Measurements from ENCODE around the gene KIF6.

Gene KIF6

DNA sequence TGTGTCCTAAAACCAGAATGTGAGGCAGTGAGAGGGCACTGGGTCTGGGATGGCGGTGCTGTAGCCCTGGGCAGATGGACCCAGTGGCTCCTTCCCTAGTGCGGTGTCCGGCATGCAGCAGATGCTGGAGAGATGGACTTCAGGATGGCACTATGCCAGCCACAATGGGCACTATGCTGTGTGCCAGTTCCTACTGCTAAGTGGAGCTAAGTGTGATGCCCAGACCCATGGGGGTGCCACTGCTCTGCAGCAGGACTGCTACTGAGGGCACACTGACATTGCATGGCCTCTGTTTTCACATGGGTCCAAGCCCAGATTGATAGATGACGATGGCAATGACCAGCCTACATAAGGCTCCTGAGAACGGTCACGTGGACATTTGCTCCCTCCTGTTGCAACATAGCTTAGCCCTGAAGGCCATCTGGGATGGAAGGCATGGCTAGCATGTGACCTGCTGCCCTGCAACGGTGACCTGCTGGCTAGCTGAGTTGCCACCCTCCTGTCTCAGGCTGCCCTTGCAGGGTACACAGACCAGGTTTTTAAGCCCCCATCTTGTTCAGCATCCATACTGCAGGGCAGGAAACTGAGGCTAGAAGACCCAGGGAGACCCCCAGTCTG lies 371.4 kb downstream of the KIF6 start:
- no peak for TF ChIP-seq EZH2phosphoT487 (IDR thresholded peaks at IDR 0.05; ENCODE audit: low read length)
- TF ChIP-seq CTCF (IDR thresholded peaks at IDR 0.05; ENCODE audit: low read length) = no peak
- no peak for TF ChIP-seq EZH2 (optimal IDR thresholded peaks at IDR 0.05; ENCODE audit: low read depth, low read length)
- Histone ChIP-seq H3K27me3 (replicated peaks; ENCODE audit: insufficient read depth, low read length) (no peaks in the 10 kb centered on the region), H3K9ac (ENCODE audit: low read length) (no peak overlapping the region), H3K9me2 (replicated peaks; ENCODE audit: insufficient read depth, low read length) (no peaks in the 10 kb centered on the region), H3K4me1 (ENCODE audit: low read length) (0 out of 2 replicates have a peak, but pooled peaks cover 5% of the 10 kb centered on the region), H3K9me3 (replicated peaks; ENCODE audit: insufficient read depth, low read length) (no peaks in the 10 kb centered on the region), H3F3A (ENCODE audit: insufficient read depth, low read length) (no peaks in the 10 kb centered on the region), H3K4me3 (ENCODE audit: low read length) (no peak overlapping the region), H3K27ac (ENCODE audit: low read length) (no peak overlapping the region), H3K79me2 (ENCODE audit: low read length) (no peaks in the 10 kb centered on the region), H3K36me3 (replicated peaks; ENCODE audit: insufficient read depth, low read length) (no peaks in the 10 kb centered on the region), H2AFZ (ENCODE audit: low read length) (no peak overlapping the region), H3K4me2 (ENCODE audit: low read depth, low read length) (no peak overlapping the region), H4K20me1 (ENCODE audit: insufficient read depth, low read length) (no peaks in the 10 kb centered on the region)
- DNase-seq = no peak

GRCh38 chr6:39350723-39351505 lies 374.3 kb downstream of the KIF6 start:
- no peak overlapping the region for H2AFZ ChIP-seq (ENCODE audit: low read length)
- no peaks in the 10 kb centered on the region for H3K36me3 ChIP-seq (replicated peaks; ENCODE audit: insufficient read depth, low read length)
- no peaks in the 10 kb centered on the region for H3K9me2 ChIP-seq (replicated peaks; ENCODE audit: insufficient read depth, low read length)
- H3K9ac ChIP-seq (ENCODE audit: low read length) = no peak overlapping the region
- no peaks in the 10 kb centered on the region for H3K79me2 ChIP-seq (ENCODE audit: low read length)
- H3K4me2 ChIP-seq (ENCODE audit: low read depth, low read length) = no peak overlapping the region
- H3K27ac ChIP-seq (ENCODE audit: low read length) = no peak overlapping the region
- H3K4me3 ChIP-seq (ENCODE audit: low read length) = no peak overlapping the region
- H3K27me3 ChIP-seq (replicated peaks; ENCODE audit: insufficient read depth, low read length) = no peaks in the 10 kb centered on the region
- H4K20me1 ChIP-seq (ENCODE audit: insufficient read depth, low read length) = no peaks in the 10 kb centered on the region
- H3K4me1 ChIP-seq (ENCODE audit: low read length) = no peaks in the 10 kb centered on the region
- TF ChIP-seq EZH2phosphoT487 (IDR thresholded peaks at IDR 0.05; ENCODE audit: low read length) (no peak), CTCF (IDR thresholded peaks at IDR 0.05; ENCODE audit: low read length) (no peak), EZH2 (optimal IDR thresholded peaks at IDR 0.05; ENCODE audit: low read depth, low read length) (no peak)
- H3K9me3 ChIP-seq (replicated peaks; ENCODE audit: insufficient read depth, low read length) = no peaks in the 10 kb centered on the region
- no peaks in the 10 kb centered on the region for H3F3A ChIP-seq (ENCODE audit: insufficient read depth, low read length)
- no peak for DNase-seq

- Histone ChIP-seq H2AFZ (ENCODE audit: low read length) (no peak overlapping the region), H3K9me3 (replicated peaks; ENCODE audit: insufficient read depth, low read length) (no peaks in the 10 kb centered on the region), H3K79me2 (ENCODE audit: low read length) (no peaks in the 10 kb centered on the region), H3K27ac (ENCODE audit: low read length) (no peak overlapping the region), H3K4me3 (ENCODE audit: low read length) (no peak overlapping the region), H3K4me2 (ENCODE audit: low read depth, low read length) (no peak overlapping the region), H3K27me3 (replicated peaks; ENCODE audit: insufficient read depth, low read length) (no peaks in the 10 kb centered on the region), H3K9me2 (replicated peaks; ENCODE audit: insufficient read depth, low read length) (no peaks in the 10 kb centered on the region), H3K36me3 (replicated peaks; ENCODE audit: insufficient read depth, low read length) (no peaks in the 10 kb centered on the region), H3F3A (ENCODE audit: insufficient read depth, low read length) (no peaks in the 10 kb centered on the region), H4K20me1 (ENCODE audit: insufficient read depth, low read length) (no peaks in the 10 kb centered on the region), H3K9ac (ENCODE audit: low read length) (no peak overlapping the region), H3K4me1 (ENCODE audit: low read length) (no peaks in the 10 kb centered on the region)
- TF ChIP-seq CTCF (IDR thresholded peaks at IDR 0.05; ENCODE audit: low read length) = no peak
- TF ChIP-seq EZH2 (optimal IDR thresholded peaks at IDR 0.05; ENCODE audit: low read depth, low read length) = no peak
- TF ChIP-seq EZH2phosphoT487 (IDR thresholded peaks at IDR 0.05; ENCODE audit: low read length) = no peak
- DNase-seq = no peak
Measured at GRCh38 chr6:39348740-39349139, 376.5 kb downstream of the KIF6 start.
